A673 (cell line): Measurements from ENCODE around the gene UGT1A4.

ENCODE experiments used
- EZH2 ChIP-seq: fragments of 200-600 bp; sonication (generic); IDR thresholded peaks from 2 replicates; pipeline ENCODE4 v1.6.1; 2017; ENCODE audit warnings: borderline replicate concordance, low read depth, mild to moderate bottlenecking, mixed read lengths, antibody characterized with exemption, low read length; ENCODE audit not compliant: poor library complexity, severe bottlenecking
- TF ChIP-seq, protein P1 (sequence below): fragments of 300-800, 200-600 bp; sonication (generic); conservative IDR thresholded peaks from 2 replicates; pipeline ENCODE4 v1.5.1; 2017; ENCODE audit warnings: low read depth, mild to moderate bottlenecking, antibody characterized with exemption, low read length, moderate library complexity, mixed read lengths

DNA sequence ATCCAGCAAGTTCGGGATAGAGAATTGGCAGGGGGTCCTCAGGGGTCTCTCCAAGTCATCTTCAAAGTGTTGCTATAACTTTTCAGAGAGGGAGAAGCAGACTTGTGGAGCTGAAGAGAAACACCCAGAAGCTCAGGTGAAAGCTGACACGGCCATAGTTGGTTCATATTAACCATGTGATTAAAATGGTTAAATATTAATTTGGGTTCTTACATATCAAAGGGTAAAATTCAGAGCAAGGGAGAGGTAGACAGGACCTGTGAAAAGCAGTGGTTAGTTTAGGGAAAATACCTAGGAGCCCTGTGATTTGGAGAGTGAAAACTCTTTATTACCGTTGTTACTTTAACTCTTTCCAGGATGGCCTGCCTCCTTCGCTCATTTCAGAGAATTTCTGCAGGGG, 25.9 kb upstream of the UGT1A4 start, which contains the start of gene UGT1A6:
- TF ChIP-seq, protein P1, sequence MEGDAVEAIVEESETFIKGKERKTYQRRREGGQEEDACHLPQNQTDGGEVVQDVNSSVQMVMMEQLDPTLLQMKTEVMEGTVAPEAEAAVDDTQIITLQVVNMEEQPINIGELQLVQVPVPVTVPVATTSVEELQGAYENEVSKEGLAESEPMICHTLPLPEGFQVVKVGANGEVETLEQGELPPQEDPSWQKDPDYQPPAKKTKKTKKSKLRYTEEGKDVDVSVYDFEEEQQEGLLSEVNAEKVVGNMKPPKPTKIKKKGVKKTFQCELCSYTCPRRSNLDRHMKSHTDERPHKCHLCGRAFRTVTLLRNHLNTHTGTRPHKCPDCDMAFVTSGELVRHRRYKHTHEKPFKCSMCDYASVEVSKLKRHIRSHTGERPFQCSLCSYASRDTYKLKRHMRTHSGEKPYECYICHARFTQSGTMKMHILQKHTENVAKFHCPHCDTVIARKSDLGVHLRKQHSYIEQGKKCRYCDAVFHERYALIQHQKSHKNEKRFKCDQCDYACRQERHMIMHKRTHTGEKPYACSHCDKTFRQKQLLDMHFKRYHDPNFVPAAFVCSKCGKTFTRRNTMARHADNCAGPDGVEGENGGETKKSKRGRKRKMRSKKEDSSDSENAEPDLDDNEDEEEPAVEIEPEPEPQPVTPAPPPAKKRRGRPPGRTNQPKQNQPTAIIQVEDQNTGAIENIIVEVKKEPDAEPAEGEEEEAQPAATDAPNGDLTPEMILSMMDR = no peak
- TF ChIP-seq EZH2 = no peak
